Measurements from ENCODE around the gene NBAS. TPM values are rescaled to one million over a fixed set of nuclear protein-coding genes. Genes with fewer than 3 reads are reported as not detected.

NBAS gene
- total RNA-seq, 3 donors from 2014 or later (not counting 1 experiment from before 2014, with no cell fraction given): 27.8 to 34.7 (median 29.2) TPM

- intact Hi-C loops (cut with micrococcal nuclease): no loop called here
These were observed 391.6 kb downstream of the NBAS start for GRCh38 chr2:15169326-15170069.

GRCh38 chr2:15168116-15168515 lies 393.0 kb downstream of the NBAS start:
- no peak overlapping the region for H3K27ac ChIP-seq (ENCODE audit: low read length)
- DNase-seq (no peak), ATAC-seq (no peak)
- peaks cover 4% of the 10 kb centered on the region for H3K36me3 ChIP-seq (ENCODE audit: control insufficient read depth, insufficient read depth, low read length)
- no peaks in the 10 kb centered on the region for H3K27me3 Mint-ChIP-seq (ENCODE audit: low read depth in 2 of 2)
- no peaks in the 10 kb centered on the region for H3K4me1 Mint-ChIP-seq
- no peak overlapping the region for H3K4me3 Mint-ChIP-seq
- H3K9me3 ChIP-seq (ENCODE audit: control insufficient read depth, insufficient read depth, low read length): no peaks in the 10 kb centered on the region
- 99% methylated on average over 5 of the region's 6 CpGs for WGBS (ENCODE audit: insufficient coverage)
- H3K4me1 ChIP-seq (ENCODE audit: control insufficient read depth, insufficient read depth, low read length): no peaks in the 10 kb centered on the region
- H3K9me3 Mint-ChIP-seq: no peaks in the 10 kb centered on the region
- H3K36me3 Mint-ChIP-seq: no peaks in the 10 kb centered on the region
- no peak overlapping the region for H3K4me3 ChIP-seq (ENCODE audit: low read length)
- no peak overlapping the region for H3K27ac Mint-ChIP-seq
- no peak for TF ChIP-seq CTCF (IDR thresholded peaks at IDR 0.05)
- intact Hi-C loops (cut with micrococcal nuclease): no loop called here
- H3K27me3 ChIP-seq (ENCODE audit: control insufficient read depth, insufficient read depth, low read length): no peaks in the 10 kb centered on the region

More at GRCh38 chr2:15169326-15170069, 391.6 kb downstream of the NBAS start:
- Histone ChIP-seq H3K4me3 (ENCODE audit: low read length) (no peak overlapping the region), H3K27me3 (ENCODE audit: control insufficient read depth, insufficient read depth, low read length) (no peaks in the 10 kb centered on the region), H3K36me3 (ENCODE audit: control insufficient read depth, insufficient read depth, low read length) (peaks cover 4% of the 10 kb centered on the region), H3K9me3 (ENCODE audit: control insufficient read depth, insufficient read depth, low read length) (no peaks in the 10 kb centered on the region), H3K27ac (ENCODE audit: low read length) (no peak overlapping the region), H3K4me1 (ENCODE audit: control insufficient read depth, insufficient read depth, low read length) (no peaks in the 10 kb centered on the region)
- H3K9me3 Mint-ChIP-seq: no peaks in the 10 kb centered on the region
- WGBS (ENCODE audit: insufficient coverage): 98% methylated on average over 9 of the region's 9 CpGs
- no peak for TF ChIP-seq CTCF (IDR thresholded peaks at IDR 0.05)
- no peaks in the 10 kb centered on the region for H3K27me3 Mint-ChIP-seq (ENCODE audit: low read depth in 2 of 2)
- ATAC-seq (no peak), DNase-seq (no peak)
- H3K27ac Mint-ChIP-seq: no peak overlapping the region
- no peak overlapping the region for H3K4me3 Mint-ChIP-seq
- no peaks in the 10 kb centered on the region for H3K4me1 Mint-ChIP-seq
- H3K36me3 Mint-ChIP-seq: no peaks in the 10 kb centered on the region

- Mint-ChIP-seq H3K27ac (no peak overlapping the region), H3K9me3 (no peaks in the 10 kb centered on the region), H3K4me1 (no peaks in the 10 kb centered on the region), H3K27me3 (ENCODE audit: low read depth in 2 of 2) (no peaks in the 10 kb centered on the region), H3K4me3 (no peak overlapping the region), H3K36me3 (no peaks in the 10 kb centered on the region)
- Histone ChIP-seq H3K9me3 (ENCODE audit: control insufficient read depth, insufficient read depth, low read length) (no peaks in the 10 kb centered on the region), H3K4me3 (ENCODE audit: low read length) (no peak overlapping the region), H3K36me3 (ENCODE audit: control insufficient read depth, insufficient read depth, low read length) (peaks cover 4% of the 10 kb centered on the region), H3K4me1 (ENCODE audit: control insufficient read depth, insufficient read depth, low read length) (no peaks in the 10 kb centered on the region), H3K27ac (ENCODE audit: low read length) (no peak overlapping the region), H3K27me3 (ENCODE audit: control insufficient read depth, insufficient read depth, low read length) (no peaks in the 10 kb centered on the region)
- no peak for DNase-seq
- 95% methylated on average over 12 of the region's 12 CpGs for WGBS (ENCODE audit: insufficient coverage)
- ATAC-seq: no peak
- intact Hi-C loops (cut with micrococcal nuclease): no loop called here
- no peak for TF ChIP-seq CTCF (IDR thresholded peaks at IDR 0.05)
These were observed 394.3 kb downstream of the NBAS start for GRCh38 chr2:15166878-15167277.

- Mint-ChIP-seq H3K27me3 (ENCODE audit: low read depth in 2 of 2) (no peaks in the 10 kb centered on the region), H3K4me3 (no peak overlapping the region), H3K27ac (no peak overlapping the region), H3K9me3 (no peaks in the 10 kb centered on the region), H3K36me3 (no peaks in the 10 kb centered on the region), H3K4me1 (no peaks in the 10 kb centered on the region)
- ATAC-seq (no peak), DNase-seq (no peak)
- WGBS (ENCODE audit: insufficient coverage): 73% methylated on average over 2 of the region's 2 CpGs
- no peaks in the 10 kb centered on the region for H3K9me3 ChIP-seq (ENCODE audit: control insufficient read depth, insufficient read depth, low read length)
- no peak overlapping the region for H3K4me3 ChIP-seq (ENCODE audit: low read length)
- H3K36me3 ChIP-seq (ENCODE audit: control insufficient read depth, insufficient read depth, low read length): peaks cover 4% of the 10 kb centered on the region
- no peaks in the 10 kb centered on the region for H3K27me3 ChIP-seq (ENCODE audit: control insufficient read depth, insufficient read depth, low read length)
- no peaks in the 10 kb centered on the region for H3K4me1 ChIP-seq (ENCODE audit: control insufficient read depth, insufficient read depth, low read length)
- TF ChIP-seq CTCF (IDR thresholded peaks at IDR 0.05): no peak
- intact Hi-C loops (cut with micrococcal nuclease): no loop called here
- no peak overlapping the region for H3K27ac ChIP-seq (ENCODE audit: low read length)
These were observed 397.8 kb downstream of the NBAS start for GRCh38 chr2:15163326-15163725.

All from natural killer cell (primary cell).